Ammon's horn (tissue), 1 donor: ENCODE measurements around the gene ATP2A2.

ENCODE experiments used
- DNase-seq: peaks from one replicate; pipeline ENCODE4 v3.0.0-alpha.2; 2016; ENCODE audit warnings: low spot score

ATP2A2 gene

GRCh38 chr12:110262442-110263388, 18.3 kb upstream of the ATP2A2 start:
- no peak for DNase-seq

- no peak for DNase-seq
Measured at GRCh38 chr12:110266381-110266960, 14.6 kb upstream of the ATP2A2 start.

GRCh38 chr12:110266980-110267620, 13.9 kb upstream of the ATP2A2 start:
- no peak for DNase-seq

GRCh38 chr12:110269622-110270124, 11.4 kb upstream of the ATP2A2 start:
- DNase-seq = no peak

- DNase-seq = peak; percentile 61
Measured at GRCh38 chr12:110270125-110270962, 10.7 kb upstream of the ATP2A2 start.

GRCh38 chr12:110271015-110271414, 10.0 kb upstream of the ATP2A2 start:
- DNase-seq = no peak

- peak; percentile 17 for DNase-seq
Measured at GRCh38 chr12:110277530-110278254, 3.4 kb upstream of the ATP2A2 start.

GRCh38 chr12:110278255-110278536, 2.9 kb upstream of the ATP2A2 start:
- DNase-seq = no peak

GRCh38 chr12:110279566-110280375, 1.3 kb upstream of the ATP2A2 start:
- no peak for DNase-seq

GRCh38 chr12:110280392-110280778, 662 bp upstream of the ATP2A2 start:
- DNase-seq = peak; percentile 51

- DNase-seq = peak; percentile 43
Measured at GRCh38 chr12:110281549-110282299, 677 bp downstream of the ATP2A2 start.

GRCh38 chr12:110282300-110282860, 1.3 kb downstream of the ATP2A2 start:
- no peak for DNase-seq

- no peak for DNase-seq
Measured at GRCh38 chr12:110282956-110283817, 2.1 kb downstream of the ATP2A2 start.

- no peak for DNase-seq
Measured at GRCh38 chr12:110284597-110284996, 3.5 kb downstream of the ATP2A2 start.

- DNase-seq = no peak
Measured at GRCh38 chr12:110286623-110287022, 5.6 kb downstream of the ATP2A2 start.

- no peak for DNase-seq
Measured at GRCh38 chr12:110287986-110288385, 6.9 kb downstream of the ATP2A2 start.

- no peak for DNase-seq
Measured at GRCh38 chr12:110289044-110289710, 8.1 kb downstream of the ATP2A2 start.

- no peak for DNase-seq
Measured at GRCh38 chr12:110289711-110290078, 8.6 kb downstream of the ATP2A2 start.
